AML-193 (cell line): ENCODE data around the gene ACTRT1.

ENCODE experiments used
- DNase-seq, 2 experiments: peaks; one replicate each; lab custom pipeline; 2025; lab: John Stamatoyannopoulos, UW

The ACTRT1 gene

GRCh38 chrX:128052303-128052702 lies at the start of gene ACTRT1:
Gene ACTRT1, minus strand, starts transcription at chrX:128052403. Its CDS starts 197 bp downstream, at chrX:128052206.
- no peak for DNase-seq

- no peak for DNase-seq
Observed at GRCh38 chrX:128078545-128078944, 26.3 kb upstream of the ACTRT1 start.

- DNase-seq: no peak
Observed at GRCh38 chrX:128057421-128057820, 5.2 kb upstream of the ACTRT1 start.

- DNase-seq: no peak
Observed at GRCh38 chrX:128051526-128051925, 677 bp downstream of the ACTRT1 start.

- DNase-seq: no peak
Observed at GRCh38 chrX:128035318-128035717, 16.9 kb downstream of the ACTRT1 start.

GRCh38 chrX:128021566-128021965 lies 30.6 kb downstream of the ACTRT1 start:
- no peak for DNase-seq

GRCh38 chrX:128020701-128021100 lies 31.5 kb downstream of the ACTRT1 start:
- DNase-seq: no peak

- no peak for DNase-seq
Observed at GRCh38 chrX:128019218-128019617, 33.0 kb downstream of the ACTRT1 start.

- no peak for DNase-seq
Observed at GRCh38 chrX:128012015-128012414, 40.2 kb downstream of the ACTRT1 start.

GRCh38 chrX:128007882-128008281 lies 44.3 kb downstream of the ACTRT1 start:
- no peak for DNase-seq
